OCI-LY7 (cell line): ENCODE results near the gene TMEM31. TPM values are rescaled to one million over a fixed set of nuclear protein-coding genes. Genes with fewer than 3 reads are reported as not detected.

ENCODE experiments used
- BruUV-seq: library from RNA; stranded (reverse); fragments of 400-500 nt; replicated peaks from 2 replicates; lab custom pipeline; 2021; lab: Mats Ljungman, UMichigan
- CTCF ChIA-PET: fragments of 300-600 bp; sonication (Branson Sonifier 250); formaldehyde crosslinking; loops from one replicate; lab custom pipeline; 2022; ENCODE audit warnings: antibody characterized with exemption; ENCODE audit not compliant: unreplicated experiment; lab: Charles Lee
- POLR2A ChIA-PET: fragments of 300-600 bp; sonication (Branson Sonifier 250); formaldehyde crosslinking; loops from one replicate; lab custom pipeline; 2022; ENCODE audit warnings: antibody characterized with exemption; lab: Charles Lee
- DNase-seq: peaks from one replicate; pipeline ENCODE4 v3.0.0-alpha.2; 2015; ENCODE audit warnings: low spot score
- H2AFZ ChIP-seq: fragments of 200-600 bp; sonication (generic), shearing (Covaris generic); 2 replicates; pipeline ENCODE4 v1.6.1; 2014; ENCODE audit warnings: mild to moderate bottlenecking, antibody characterized with exemption, low read length, moderate library complexity
- H3K27ac ChIP-seq: fragments of 200-600 bp; sonication (generic); 2 replicates; pipeline ENCODE4 v1.5.1; 2014; ENCODE audit warnings: mixed run types, low read depth, mild to moderate bottlenecking, moderate library complexity, low read length, inconsistent platforms; ENCODE audit not compliant: poor library complexity, severe bottlenecking
- H3K36me3 ChIP-seq: fragments of 200-600 bp; sonication (generic); 2 replicates; pipeline ENCODE4 v1.6.1; 2014; ENCODE audit warnings: mild to moderate bottlenecking, antibody characterized with exemption, low read length, moderate library complexity, mixed read lengths; ENCODE audit not compliant: insufficient read depth
- H3K4me1 ChIP-seq: fragments of 200-600 bp; sonication (generic); 2 replicates; pipeline ENCODE4 v1.5.1; 2014; ENCODE audit warnings: mild to moderate bottlenecking, low read length; ENCODE audit not compliant: insufficient read depth, poor library complexity, severe bottlenecking
- H3K4me2 ChIP-seq: fragments of 200-600 bp; sonication (generic); 2 replicates; pipeline ENCODE4 v1.6.1; 2014; ENCODE audit warnings: mild to moderate bottlenecking, low read length
- H3K4me3 ChIP-seq: fragments of 200-600 bp; sonication (generic); 2 replicates; pipeline ENCODE4 v1.5.1; 2014; ENCODE audit warnings: mild to moderate bottlenecking, low read depth, low read length; ENCODE audit not compliant: poor library complexity, severe bottlenecking
- H3K79me2 ChIP-seq: fragments of 200-600 bp; sonication (generic); 2 replicates; pipeline ENCODE4 v1.6.1; 2016; ENCODE audit warnings: low read depth, mild to moderate bottlenecking, low read length, moderate library complexity, mixed read lengths; ENCODE audit not compliant: insufficient read depth
- H3K9me2 ChIP-seq: fragments of 200-600 bp; sonication (generic); 2 replicates; pipeline ENCODE4 v1.6.1; 2016; ENCODE audit warnings: mild to moderate bottlenecking, low read length, mixed read lengths; ENCODE audit not compliant: insufficient read depth
- H3K9me3 ChIP-seq: fragments of 200-600 bp; sonication (generic); 2 replicates; pipeline ENCODE4 v1.6.1; 2014; ENCODE audit warnings: mild to moderate bottlenecking, mixed run types, low read length, mixed read lengths
- H4K20me1 ChIP-seq: fragments of 200-600 bp; sonication (generic); 2 replicates; pipeline ENCODE4 v1.6.1; 2014; ENCODE audit warnings: mild to moderate bottlenecking, antibody characterized with exemption, low read length, moderate library complexity, mixed read lengths; ENCODE audit not compliant: insufficient read depth
- CTCF ChIP-seq: fragments of 200-600 bp; sonication (generic); conservative IDR thresholded peaks from 2 replicates; pipeline ENCODE4 v1.5.1; 2014; ENCODE audit warnings: mild to moderate bottlenecking, antibody characterized with exemption, low read length, moderate library complexity, mixed read lengths
- EZH2phosphoT487 ChIP-seq: fragments of 200-600 bp; sonication (generic); IDR thresholded peaks from 2 replicates; pipeline ENCODE4 v1.6.1; 2018; ENCODE audit warnings: low read depth, borderline replicate concordance, mild to moderate bottlenecking, mixed run types, antibody characterized with exemption, low read length, moderate library complexity, mixed read lengths
- intact Hi-C: fragments of 100-400 bp; cut with micrococcal nuclease; formaldehyde crosslinking; loops from one replicate; pipeline ENCODE4 v1.10.0; 2022; ENCODE audit not compliant: unreplicated experiment
- total RNA-seq, 2 experiments: library from RNA; depleted of rRNA in 1 of 2; stranded (reverse); fragments of >200 nt in 1 of 2; shearing (Covaris generic) in 1 of 2; gene quantifications; 2 replicates each; pipeline ENCODE4 v1.2.3, GENCODE V29; 2014 to 2022

Gene TMEM31
- total RNA-seq, 2 experiments from 2014 or later: 0.65 TPM; not detected in 1

- POLR2A ChIA-PET: interaction anchor here (0.7 kb wide), 1 partner anchor 110 kb away, joined by 3 read pairs; no protein-coding TSS in a partner anchor
- Histone ChIP-seq H3K36me3 (no peaks in the 10 kb centered on the region), H2AFZ (no peak overlapping the region), H3K27ac (no peak overlapping the region), H3K79me2 (no peaks in the 10 kb centered on the region), H3K4me3 (no peak overlapping the region), H3K4me2 (no peak overlapping the region), H4K20me1 (no peaks in the 10 kb centered on the region), H3K4me1 (peaks cover 15% of the 10 kb centered on the region), H3K9me2 (no peaks in the 10 kb centered on the region), H3K9me3 (no peaks in the 10 kb centered on the region)
- TF ChIP-seq EZH2phosphoT487: no peak
- no peak for TF ChIP-seq CTCF
- CTCF ChIA-PET: no interaction called here
- BruUV-seq: no TSS peak
- intact Hi-C loops: no loop called here
- no peak for DNase-seq
These were observed 20.2 kb downstream of the TMEM31 start for GRCh38 chrX:103730796-103731493.

- no peak overlapping the region for H2AFZ ChIP-seq
- TF ChIP-seq CTCF (no peak), EZH2phosphoT487 (no peak)
- no peak overlapping the region for H3K4me2 ChIP-seq
- H3K79me2 ChIP-seq: no peaks in the 10 kb centered on the region
- no peaks in the 10 kb centered on the region for H4K20me1 ChIP-seq
- no peaks in the 10 kb centered on the region for H3K36me3 ChIP-seq
- ChIA-PET CTCF (no interaction called here), POLR2A (no interaction called here)
- no peaks in the 10 kb centered on the region for H3K9me3 ChIP-seq
- no TSS peak for BruUV-seq
- peaks cover 15% of the 10 kb centered on the region for H3K4me1 ChIP-seq
- no peak overlapping the region for H3K27ac ChIP-seq
- no peak overlapping the region for H3K4me3 ChIP-seq
- DNase-seq: no peak
- no peaks in the 10 kb centered on the region for H3K9me2 ChIP-seq
- intact Hi-C loops: no loop called here
These were observed 22.3 kb downstream of the TMEM31 start for GRCh38 chrX:103733017-103733416.

- POLR2A ChIA-PET: no interaction called here
- BruUV-seq: no TSS peak
These were observed 23.5 kb downstream of the TMEM31 start for GRCh38 chrX:103734125-103734760.

More at GRCh38 chrX:103734125-103734760, 23.5 kb downstream of the TMEM31 start:
- CTCF ChIA-PET: no interaction called here
- no peak for DNase-seq
- TF ChIP-seq CTCF (no peak), EZH2phosphoT487 (no peak)
- H3K9me2 ChIP-seq: no peaks in the 10 kb centered on the region
- intact Hi-C loops: no loop called here
- peaks cover 12% of the 10 kb centered on the region for H3K4me1 ChIP-seq
- H2AFZ ChIP-seq: no peak overlapping the region
- H3K4me3 ChIP-seq: no peak overlapping the region
- H3K36me3 ChIP-seq: no peaks in the 10 kb centered on the region
- no peak overlapping the region for H3K27ac ChIP-seq
- no peaks in the 10 kb centered on the region for H3K79me2 ChIP-seq
- no peaks in the 10 kb centered on the region for H3K9me3 ChIP-seq
- H3K4me2 ChIP-seq: no peak overlapping the region
- no peaks in the 10 kb centered on the region for H4K20me1 ChIP-seq
